Calu3 (cell line): ENCODE results near the gene NR2F2. TPM values are rescaled to one million over a fixed set of nuclear protein-coding genes. Genes with fewer than 3 reads are reported as not detected.

Source experiments
- Bru-seq: library from RNA; stranded (reverse); fragments of 400-500 nt; gene quantifications from one replicate; lab custom pipeline; 2021; lab: Mats Ljungman, UMichigan
- BruChase-seq, 2 experiments: library from RNA; stranded (reverse); fragments of 400-500 nt; gene quantifications; one replicate each; lab custom pipeline; 2021; lab: Mats Ljungman, UMichigan
- BruUV-seq: library from RNA; stranded (reverse); fragments of 400-500 nt; replicated peaks from 2 replicates; lab custom pipeline; 2021; lab: Mats Ljungman, UMichigan
- CTCF ChIA-PET: fragments of 300-600 bp; sonication (Branson Sonifier 250); formaldehyde crosslinking; loops from one replicate; lab custom pipeline; 2022; ENCODE audit warnings: antibody characterized with exemption; lab: Charles Lee
- DNase-seq: peaks from one replicate; pipeline ENCODE4 v3.0.0; 2022
- H3K27ac Mint-ChIP-seq: one replicate; pipeline ENCODE4 v1.8.0; 2022; ENCODE audit warnings: mixed read lengths; ENCODE audit not compliant: unreplicated experiment
- H3K27me3 Mint-ChIP-seq: one replicate; pipeline ENCODE4 v1.8.0; 2022; ENCODE audit warnings: mixed read lengths; ENCODE audit not compliant: unreplicated experiment
- H3K36me3 Mint-ChIP-seq: one replicate; pipeline ENCODE4 v1.8.0; 2022; ENCODE audit warnings: mild to moderate bottlenecking, moderate library complexity, mixed read lengths; ENCODE audit not compliant: insufficient read depth, unreplicated experiment
- H3K4me1 Mint-ChIP-seq: one replicate; pipeline ENCODE4 v1.8.0; 2022; ENCODE audit warnings: mild to moderate bottlenecking, low read depth, mixed read lengths; ENCODE audit not compliant: unreplicated experiment
- H3K4me3 Mint-ChIP-seq: one replicate; pipeline ENCODE4 v1.8.0; 2022; ENCODE audit warnings: mild to moderate bottlenecking, low read depth, moderate library complexity, mixed read lengths; ENCODE audit not compliant: unreplicated experiment
- H3K9me3 Mint-ChIP-seq: one replicate; pipeline ENCODE4 v1.8.0; 2022; ENCODE audit warnings: low read depth, mixed read lengths; ENCODE audit not compliant: unreplicated experiment
- intact Hi-C: fragments of 100-400 bp; cut with micrococcal nuclease; formaldehyde crosslinking; loops from one replicate; pipeline ENCODE4 v1.10.0; 2022; ENCODE audit not compliant: unreplicated experiment
- long read RNA-seq: library from polyadenylated mRNA; stranded (forward); transcript quantifications from one replicate; pipeline ENCODE4 v2.0.0, GENCODE V29; 2022
- total RNA-seq: library from RNA; stranded (reverse); gene quantifications from 2 replicates; pipeline ENCODE4 v1.2.3, GENCODE V29; 2022
- TF ChIP-seq, protein P1 (sequence below): fragments of 200-600 bp; IDR thresholded peaks from one replicate; pipeline ENCODE4 v1.8.0; 2022; ENCODE audit warnings: antibody characterized with exemption; ENCODE audit not compliant: unreplicated experiment

Gene NR2F2
- total RNA-seq: 158 and 167 TPM in 2 replicates
- Bru-seq, nascent RNA: percentile 99 among the genes with signal in this experiment
- BruChase-seq, experiment 1, labeled RNA remaining after a 6-hour chase: percentile 97 among the genes with signal in this experiment
- BruChase-seq, experiment 2, labeled RNA remaining after a 2-hour chase: percentile 99 among the genes with signal in this experiment
- long read RNA-seq, full-length matches to known transcripts: 61 of 205 reads
- long read RNA-seq, partial matches to known transcripts: 113 of 205 reads
- long read RNA-seq, other reads (novel, unspliced or antisense): 31 of 205 reads

DNA sequence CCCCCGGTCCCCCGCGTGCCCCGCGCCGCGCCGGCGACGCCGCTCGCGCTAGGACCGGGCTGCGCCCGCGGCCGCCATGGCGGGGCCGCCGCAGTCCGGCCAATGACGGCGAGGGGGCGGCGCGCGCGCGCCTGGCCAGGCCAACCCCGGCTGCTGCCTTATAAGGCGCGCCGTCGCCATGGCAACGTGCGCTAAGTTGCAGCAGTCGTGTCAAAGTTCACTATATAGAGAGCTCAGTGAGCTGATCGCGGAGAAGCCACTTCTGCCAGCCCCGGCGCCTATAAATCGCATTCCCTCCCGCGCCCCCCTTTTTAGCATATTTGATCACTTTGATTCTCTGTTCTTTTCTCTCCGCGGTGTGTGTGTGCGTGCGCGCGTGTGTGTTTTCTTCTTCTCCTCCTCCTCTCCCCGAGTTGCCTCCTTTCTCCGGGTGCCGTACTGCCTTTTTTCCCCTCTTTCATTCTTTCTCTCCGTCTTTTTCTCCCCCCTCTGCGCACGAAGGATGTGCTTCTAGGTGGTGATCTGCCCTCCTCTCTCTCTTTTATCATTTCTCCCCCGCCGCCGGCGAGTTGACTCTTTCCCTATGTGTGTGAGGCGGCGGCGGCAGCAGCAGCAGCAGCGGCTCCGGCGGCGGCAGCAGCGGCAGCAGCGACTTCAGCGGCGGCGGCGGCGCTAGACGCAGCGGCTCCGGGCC, at the start of gene NR2F2:
Gene NR2F2 (plus strand): TSS at position 251 of the 694 bp plus-strand sequence. CDS start 1,406 bp downstream, outside the sequence.
- peak within 1 kb of the TSS; percentile 98 for H3K27ac Mint-ChIP-seq
- H3K36me3 Mint-ChIP-seq: peaks cover 100% of the 10 kb centered on the region
- TF ChIP-seq, protein P1, sequence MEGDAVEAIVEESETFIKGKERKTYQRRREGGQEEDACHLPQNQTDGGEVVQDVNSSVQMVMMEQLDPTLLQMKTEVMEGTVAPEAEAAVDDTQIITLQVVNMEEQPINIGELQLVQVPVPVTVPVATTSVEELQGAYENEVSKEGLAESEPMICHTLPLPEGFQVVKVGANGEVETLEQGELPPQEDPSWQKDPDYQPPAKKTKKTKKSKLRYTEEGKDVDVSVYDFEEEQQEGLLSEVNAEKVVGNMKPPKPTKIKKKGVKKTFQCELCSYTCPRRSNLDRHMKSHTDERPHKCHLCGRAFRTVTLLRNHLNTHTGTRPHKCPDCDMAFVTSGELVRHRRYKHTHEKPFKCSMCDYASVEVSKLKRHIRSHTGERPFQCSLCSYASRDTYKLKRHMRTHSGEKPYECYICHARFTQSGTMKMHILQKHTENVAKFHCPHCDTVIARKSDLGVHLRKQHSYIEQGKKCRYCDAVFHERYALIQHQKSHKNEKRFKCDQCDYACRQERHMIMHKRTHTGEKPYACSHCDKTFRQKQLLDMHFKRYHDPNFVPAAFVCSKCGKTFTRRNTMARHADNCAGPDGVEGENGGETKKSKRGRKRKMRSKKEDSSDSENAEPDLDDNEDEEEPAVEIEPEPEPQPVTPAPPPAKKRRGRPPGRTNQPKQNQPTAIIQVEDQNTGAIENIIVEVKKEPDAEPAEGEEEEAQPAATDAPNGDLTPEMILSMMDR: no peak

DNA sequence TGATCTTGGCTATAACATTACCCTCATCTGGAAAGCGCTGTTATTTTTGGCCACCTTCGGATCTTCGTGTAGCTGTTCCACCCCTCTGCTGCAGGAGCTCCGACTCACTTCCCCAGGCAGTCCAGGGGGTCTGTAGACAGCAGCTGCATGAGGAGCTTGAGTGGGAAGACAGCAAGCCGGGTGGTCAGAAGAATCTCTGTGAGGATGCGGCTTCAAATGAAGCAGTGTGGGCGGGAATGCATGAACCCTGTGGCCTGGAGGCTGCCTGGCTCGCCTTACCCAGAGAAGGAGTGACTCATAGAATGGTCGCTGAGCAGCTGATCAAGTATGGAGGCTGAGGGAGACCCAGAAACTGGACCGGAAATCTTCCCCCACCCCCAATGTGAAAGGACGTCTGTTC, 45.2 kb upstream of the NR2F2 start:
- CTCF ChIA-PET: interaction anchor here (0.6 kb wide), 1 partner anchor 341 kb away, joined by 3 read pairs; no protein-coding TSS in a partner anchor
- no peak overlapping the region for H3K4me3 Mint-ChIP-seq
- H3K36me3 Mint-ChIP-seq: peaks cover 5% of the 10 kb centered on the region
- TF ChIP-seq, protein P1: no peak
- H3K27me3 Mint-ChIP-seq: no peaks in the 10 kb centered on the region
- H3K9me3 Mint-ChIP-seq: peaks cover 2% of the 10 kb centered on the region
- DNase-seq: no peak
- H3K27ac Mint-ChIP-seq: no peak overlapping the region
- intact Hi-C loops: no loop called here
- no peaks in the 10 kb centered on the region for H3K4me1 Mint-ChIP-seq
- BruUV-seq: no TSS peak

More for the DNA sequence above, at the start of gene NR2F2:
- Mint-ChIP-seq H3K4me3 (no peak within 1 kb of the TSS), H3K4me1 (peaks cover 22% of the 10 kb centered on the region), H3K9me3 (no peaks in the 10 kb centered on the region), H3K27me3 (no peaks in the 10 kb centered on the region)
- intact Hi-C loops: no loop called here
- DNase-seq: peak; percentile 98
- CTCF ChIA-PET: interaction anchor here (0.6 to 5.8 kb wide), 6 partner anchors 12 to 915 kb away, joined by 3 to 121 read pairs (median 4); no protein-coding TSS in a partner anchor
- no TSS peak for BruUV-seq

DNA sequence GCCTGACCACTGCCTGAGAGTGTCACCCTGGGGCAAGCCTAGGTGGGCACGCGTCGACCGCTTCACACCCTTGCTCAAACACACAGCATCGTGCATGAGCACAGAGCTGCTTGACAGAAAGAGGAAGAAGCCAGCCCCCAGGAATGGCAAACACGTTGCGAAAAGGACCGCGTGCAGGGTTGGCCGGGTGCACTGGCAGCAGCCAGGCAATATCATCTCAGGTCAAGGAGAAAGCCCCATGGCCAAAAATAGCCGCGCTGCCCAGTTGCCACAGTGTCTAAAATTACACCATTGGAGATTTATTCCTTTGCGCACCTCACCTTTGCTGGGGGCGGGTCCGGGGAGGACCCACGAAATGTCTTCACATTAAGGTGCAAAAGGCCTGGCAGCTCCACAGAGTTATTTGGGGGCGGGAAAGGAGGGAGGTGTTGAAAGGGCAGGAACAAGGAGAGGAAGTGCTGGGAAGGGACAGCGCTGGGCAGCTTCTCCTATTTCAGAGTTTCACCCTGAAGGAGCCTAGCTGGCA, 44.7 kb upstream of the NR2F2 start:
- H3K4me1 Mint-ChIP-seq: no peaks in the 10 kb centered on the region
- intact Hi-C loops: no loop called here
- H3K27ac Mint-ChIP-seq: no peak overlapping the region
- CTCF ChIA-PET: no interaction called here
- H3K27me3 Mint-ChIP-seq: no peaks in the 10 kb centered on the region
- BruUV-seq: no TSS peak
- no peak overlapping the region for H3K4me3 Mint-ChIP-seq
- H3K9me3 Mint-ChIP-seq: peaks cover 2% of the 10 kb centered on the region
- H3K36me3 Mint-ChIP-seq: no peaks in the 10 kb centered on the region
- no peak for DNase-seq
- TF ChIP-seq, protein P1: no peak

DNA sequence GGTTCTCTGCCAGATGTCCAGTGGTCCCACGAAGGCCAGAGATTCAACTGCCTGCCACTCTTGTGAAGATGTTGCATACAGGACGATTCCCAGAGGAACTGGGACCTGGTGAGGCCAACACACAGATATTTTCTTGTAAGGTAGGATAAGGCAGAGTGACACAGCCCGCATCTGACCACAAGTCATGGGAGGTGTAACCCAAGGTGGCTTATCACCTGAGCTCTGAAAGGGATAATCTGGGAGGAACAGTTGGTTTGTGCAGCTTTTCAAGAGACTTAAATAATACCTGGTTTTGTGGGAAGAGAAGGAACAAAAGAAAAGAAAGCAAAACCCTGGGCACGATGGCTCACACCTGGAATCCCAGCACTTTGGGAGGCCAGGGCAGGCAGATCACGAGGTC, 39.8 kb upstream of the NR2F2 start:
- no TSS peak for BruUV-seq
- peaks cover 2% of the 10 kb centered on the region for H3K9me3 Mint-ChIP-seq
- intact Hi-C loops: loop anchor here (1.0 kb wide), 1 partner anchor 19 kb away; no protein-coding TSS in a partner anchor
- no peaks in the 10 kb centered on the region for H3K27me3 Mint-ChIP-seq
- H3K4me3 Mint-ChIP-seq: no peak overlapping the region
- DNase-seq: no peak
- no peaks in the 10 kb centered on the region for H3K36me3 Mint-ChIP-seq
- H3K27ac Mint-ChIP-seq: no peak overlapping the region
- CTCF ChIA-PET: no interaction called here
- peaks cover under 1% of the 10 kb centered on the region for H3K4me1 Mint-ChIP-seq
- TF ChIP-seq, protein P1: no peak
